T47D (cell line): ENCODE results near the gene ZNF516.
A peak's percentile ranks its signal among the peaks of the same experiment; 100 is the strongest.

Experiments
- DNase-seq, 2 experiments: peaks; one replicate each; pipeline versions ENCODE4 v3.0.0 to v3.0.0-alpha.2; 2011 to 2012; ENCODE audit warnings: low read depth in 1 of 2, low spot score in 1 of 2
- JUND ChIP-seq: IDR thresholded peaks from 2 replicates; pipeline ENCODE4 v1.6.1; 2012; ENCODE audit warnings: low read depth
- in situ Hi-C: cut with HindIII; loops from 2 replicates; pipeline ENCODE4 v1.10.0; 2016; ENCODE audit warnings: low sequenced_read_pairs, low pct_unique_long_range_greater_than_20kb

The ZNF516 gene

DNA sequence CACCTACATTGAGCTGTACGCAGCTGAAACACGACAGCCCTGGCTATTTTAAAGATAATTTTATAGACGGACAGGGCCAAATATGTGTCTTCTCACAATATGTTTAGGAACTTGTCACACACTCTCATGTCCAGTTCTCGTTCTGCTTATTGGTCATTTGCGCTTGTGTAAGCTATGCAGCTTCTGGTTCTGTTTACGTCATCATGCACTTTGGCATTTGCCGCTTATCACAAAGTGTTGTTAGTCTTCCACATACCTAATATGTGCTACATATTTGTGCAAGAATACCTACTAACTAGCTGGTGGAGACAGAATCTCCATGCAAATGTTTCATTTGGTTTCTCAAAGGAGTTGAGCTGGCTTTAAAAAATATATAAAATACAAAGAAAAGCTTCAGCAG, 7.5 kb upstream of the ZNF516 start:
- no peak for TF ChIP-seq JUND
- in situ Hi-C loops = no loop called here
- DNase-seq = no peak

DNA sequence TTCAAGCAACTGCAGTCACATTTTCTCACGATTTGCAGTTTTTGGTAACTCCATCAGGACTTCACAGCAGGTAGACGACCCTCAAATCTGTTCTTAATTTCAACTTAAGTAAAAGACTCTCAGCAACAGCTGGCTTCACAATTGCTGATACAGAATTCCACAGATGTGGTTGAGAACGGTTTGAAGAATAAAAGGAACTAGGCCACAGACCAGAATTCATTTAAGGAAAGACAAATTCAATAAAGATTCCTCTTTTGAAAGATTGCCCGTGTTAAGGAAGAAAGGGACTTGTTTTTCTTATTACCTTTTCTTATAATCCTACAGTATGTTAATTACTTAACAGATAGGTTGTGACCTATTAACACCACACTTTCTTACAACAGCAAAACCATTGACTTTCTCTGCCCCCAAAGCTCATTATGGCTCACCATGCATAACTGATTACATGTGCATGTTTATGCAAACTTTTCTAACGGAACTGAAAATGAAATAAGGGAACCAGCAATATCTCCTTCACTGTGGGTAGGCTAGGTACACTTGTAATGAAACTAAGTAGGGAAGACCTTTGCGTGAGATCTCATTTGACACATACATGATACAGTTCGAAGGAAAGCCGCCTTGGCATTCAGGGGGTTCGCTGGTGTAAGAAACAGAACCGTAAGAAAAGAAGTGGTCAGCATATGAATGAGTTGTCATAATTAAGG, 4.7 kb upstream of the ZNF516 start:
- no peak for TF ChIP-seq JUND
- DNase-seq = no peak
- in situ Hi-C loops = no loop called here

DNA sequence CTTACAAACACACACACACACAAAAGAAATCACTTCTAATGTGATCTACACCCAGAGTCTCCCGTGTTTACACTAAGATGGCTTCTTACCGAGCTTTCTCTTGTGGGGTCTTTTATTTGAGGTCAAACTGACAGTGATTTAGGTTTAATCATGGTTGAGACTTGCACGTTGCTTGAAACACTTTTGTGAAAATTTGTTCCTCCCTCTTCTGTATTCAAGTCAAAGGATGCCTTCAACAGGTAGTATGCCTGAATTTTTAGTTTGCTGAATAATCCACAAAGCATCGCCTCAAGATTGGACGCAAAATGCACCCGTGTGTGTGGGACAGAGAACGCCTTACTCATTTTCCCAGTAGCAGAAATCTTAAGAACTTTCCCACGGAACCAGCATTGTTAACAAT, 4.0 kb upstream of the ZNF516 start:
- no peak for DNase-seq
- TF ChIP-seq JUND = no peak
- in situ Hi-C loops = no loop called here

DNA sequence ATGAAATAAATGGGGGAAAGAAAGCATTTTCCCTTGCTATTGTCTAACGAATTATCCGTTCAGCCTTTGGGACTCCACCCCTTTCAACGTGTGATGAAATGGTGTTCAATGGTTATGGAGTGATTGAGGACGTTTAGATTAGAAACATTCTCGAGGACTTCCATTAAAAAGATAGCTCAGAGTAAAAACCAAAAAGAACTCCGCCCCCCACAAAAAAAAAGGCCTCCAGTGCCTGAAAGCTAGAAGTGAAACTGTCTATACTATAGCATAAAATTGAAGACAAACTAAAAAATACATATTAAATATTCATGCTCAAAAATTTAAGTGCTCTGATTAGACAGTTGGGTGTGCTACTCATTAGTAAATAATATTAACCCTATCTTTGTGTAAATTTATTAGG, 3.0 kb upstream of the ZNF516 start:
- no peak for TF ChIP-seq JUND
- in situ Hi-C loops = no loop called here
- no peak for DNase-seq

DNA sequence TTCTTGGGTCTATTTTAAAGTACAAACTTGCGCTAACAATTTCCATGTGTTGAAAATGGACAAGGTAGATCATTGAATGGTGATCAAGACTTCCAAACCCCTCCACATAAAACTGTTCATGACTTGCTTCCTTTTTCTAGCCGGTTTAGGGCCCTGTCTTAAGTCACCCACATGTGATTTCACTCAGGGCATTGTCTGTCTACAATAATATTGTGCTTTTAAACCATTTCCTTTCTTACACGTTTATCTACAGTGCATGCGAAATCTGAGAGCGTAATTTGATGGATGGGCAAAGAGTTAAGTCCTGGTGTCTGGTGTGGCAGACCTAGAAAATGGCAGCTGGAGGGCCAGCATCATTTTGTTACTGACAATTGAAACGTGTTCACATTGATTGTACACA, 2.0 kb upstream of the ZNF516 start:
- in situ Hi-C loops = no loop called here
- no peak for TF ChIP-seq JUND
- DNase-seq = no peak

DNA sequence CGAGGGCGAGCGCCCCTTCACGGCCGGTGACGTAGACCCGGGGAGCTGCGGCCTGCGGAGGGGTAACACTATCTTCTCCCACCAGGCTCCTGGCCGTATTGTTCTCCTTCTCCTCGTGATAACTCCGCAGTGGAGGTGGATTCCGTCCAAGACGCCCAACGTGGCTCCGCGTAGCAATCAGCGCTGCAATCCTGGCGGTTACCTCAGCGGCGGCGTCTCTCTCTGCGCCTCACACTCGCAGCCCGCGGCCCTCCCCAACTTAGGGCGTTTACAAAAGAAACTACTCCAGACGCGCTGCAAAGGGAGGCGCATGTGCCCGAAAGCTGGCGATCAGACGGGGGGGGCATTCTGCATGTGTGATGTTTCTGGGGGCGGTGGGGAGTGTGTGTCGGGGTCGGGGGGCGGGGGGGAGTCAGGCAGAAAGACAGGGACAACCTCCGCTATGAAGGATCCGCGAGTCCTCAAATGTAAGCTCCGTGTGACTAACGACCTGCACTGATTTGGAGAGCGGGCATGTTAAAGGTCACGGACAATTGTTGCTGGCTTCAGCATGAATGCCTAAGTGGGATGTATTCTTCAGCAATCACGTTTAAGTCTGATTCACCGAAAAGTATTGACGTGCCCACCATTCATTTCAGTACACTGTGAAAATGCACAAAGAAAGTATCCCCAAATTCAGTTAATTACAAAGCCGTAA, 1.3 kb upstream of the ZNF516 start:
- no peak for TF ChIP-seq JUND
- peak in 1 of 2 experiments; percentile 50 for DNase-seq
- in situ Hi-C loops = no loop called here

DNA sequence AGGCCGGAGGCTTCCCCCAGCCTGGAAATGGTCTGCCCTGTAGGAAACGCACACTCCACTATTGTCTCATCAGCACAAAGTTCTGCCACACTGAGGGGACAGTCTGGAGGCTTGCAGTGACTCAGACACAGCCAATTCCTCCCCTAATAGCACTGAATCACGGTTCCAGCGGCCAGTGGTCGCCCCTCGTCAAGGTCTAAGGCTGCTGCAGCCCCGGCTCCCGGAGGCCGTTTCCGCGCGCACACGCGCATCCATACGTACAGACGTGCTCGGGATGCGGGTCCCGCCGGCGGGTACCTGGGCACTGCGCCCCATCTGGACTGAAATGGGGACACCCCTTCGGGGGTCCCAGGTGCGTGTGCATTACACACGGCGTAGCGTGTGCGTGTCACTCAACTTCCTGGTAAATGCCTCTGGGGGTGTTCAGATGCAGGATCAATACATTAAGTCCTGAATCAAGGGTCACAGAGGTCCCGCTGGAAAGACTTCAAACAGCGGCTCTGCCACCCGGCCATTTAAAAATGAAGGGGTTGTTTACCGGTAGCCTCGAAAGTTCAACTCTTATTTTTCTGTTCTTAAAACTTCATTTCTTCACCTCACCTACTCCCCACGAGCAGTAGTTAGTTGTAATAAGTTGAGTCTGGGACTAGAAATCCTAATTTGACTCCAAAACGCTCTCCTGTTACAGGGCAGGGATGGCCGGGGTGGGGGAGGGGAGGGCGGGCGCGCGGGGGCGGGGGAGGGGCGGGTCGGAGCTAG, 572 bp upstream of the ZNF516 start:
- in situ Hi-C loops = no loop called here
- peak in 1 of 2 experiments; percentile 42 for DNase-seq
- no peak for TF ChIP-seq JUND

DNA sequence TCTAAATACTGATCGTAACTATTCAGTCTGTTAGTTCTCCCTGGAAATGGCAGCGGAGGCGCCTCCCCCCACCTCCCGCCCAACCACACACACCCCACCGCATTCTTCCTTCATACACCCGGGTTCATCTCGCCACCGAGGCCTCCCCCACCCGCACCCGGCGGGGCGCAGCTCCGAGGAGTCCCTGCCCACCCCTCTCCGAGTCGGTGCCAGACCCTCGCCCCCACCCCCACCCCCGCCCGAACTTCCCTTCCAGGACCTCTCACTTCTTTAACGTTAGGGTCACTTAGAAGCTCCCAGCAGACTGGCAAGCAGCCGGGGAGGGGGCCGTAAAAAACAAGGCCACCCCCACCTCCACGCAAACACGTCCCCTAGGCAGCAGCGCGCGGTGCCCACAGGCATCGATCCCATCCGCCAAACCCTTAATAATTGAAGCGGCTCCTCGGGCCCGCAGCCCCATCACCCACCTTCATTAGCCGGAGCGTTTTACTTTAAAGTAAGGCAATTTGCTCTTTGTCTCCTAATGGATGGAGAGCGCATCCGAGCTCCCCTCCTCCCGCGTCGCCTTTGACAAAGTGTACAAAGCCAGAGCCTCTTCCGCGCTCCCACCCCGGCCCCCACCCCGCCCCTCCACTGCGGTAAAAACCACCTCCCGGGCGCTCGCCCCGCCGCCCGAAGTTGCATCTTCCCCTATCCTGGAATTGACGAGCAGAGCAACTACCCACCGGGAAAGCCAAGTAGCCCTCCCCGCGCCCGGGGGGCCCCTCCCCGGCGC, 624 bp downstream of the ZNF516 start:
- in situ Hi-C loops = no loop called here

DNA sequence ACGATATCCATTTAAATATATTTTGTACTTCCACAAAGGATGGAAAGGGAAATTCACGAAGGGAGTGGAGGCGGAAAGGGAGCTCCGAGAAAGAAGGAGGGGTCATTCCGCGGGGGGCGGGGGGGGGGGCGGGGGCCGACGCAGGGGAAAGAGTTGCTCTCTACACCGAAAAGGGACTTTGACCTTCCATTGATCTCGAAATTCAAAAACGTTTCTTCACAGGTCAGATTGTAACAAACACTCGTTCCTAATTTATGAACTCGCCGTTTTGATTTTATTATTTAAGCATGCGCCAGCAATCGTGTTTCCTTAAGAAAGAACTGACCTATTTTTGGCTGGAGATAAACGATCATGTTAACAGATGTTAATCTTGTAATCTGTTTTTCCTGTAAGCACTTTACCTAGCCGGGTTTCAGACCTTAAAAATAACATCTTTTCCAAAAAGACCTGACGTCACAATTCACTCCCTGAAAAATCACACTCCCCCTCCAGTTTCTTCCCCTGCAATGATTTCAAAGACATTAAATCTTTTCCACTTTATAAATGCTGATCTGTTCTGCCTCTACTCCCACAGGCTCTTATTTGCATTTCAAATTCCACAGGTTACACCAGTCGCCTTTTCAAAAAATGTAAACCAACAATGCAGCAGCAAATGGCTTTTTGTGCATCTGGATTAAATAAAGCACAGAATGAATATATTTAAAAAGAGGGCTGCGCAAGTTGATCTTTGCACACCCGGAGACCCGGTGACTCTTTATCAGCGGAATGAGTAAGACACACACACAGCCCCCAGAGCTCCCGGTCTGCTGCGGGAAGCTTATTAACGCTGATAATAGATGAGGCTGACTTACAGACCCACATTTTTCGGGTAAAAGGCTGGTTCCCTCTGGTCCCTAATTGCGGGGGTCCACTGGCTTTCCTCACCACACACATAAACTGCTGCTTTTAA, 1.6 kb downstream of the ZNF516 start:
- in situ Hi-C loops = no loop called here
- DNase-seq = no peak
- TF ChIP-seq JUND = no peak

More for the DNA sequence above, 624 bp downstream of the ZNF516 start:
- TF ChIP-seq JUND = no peak
- no peak for DNase-seq

DNA sequence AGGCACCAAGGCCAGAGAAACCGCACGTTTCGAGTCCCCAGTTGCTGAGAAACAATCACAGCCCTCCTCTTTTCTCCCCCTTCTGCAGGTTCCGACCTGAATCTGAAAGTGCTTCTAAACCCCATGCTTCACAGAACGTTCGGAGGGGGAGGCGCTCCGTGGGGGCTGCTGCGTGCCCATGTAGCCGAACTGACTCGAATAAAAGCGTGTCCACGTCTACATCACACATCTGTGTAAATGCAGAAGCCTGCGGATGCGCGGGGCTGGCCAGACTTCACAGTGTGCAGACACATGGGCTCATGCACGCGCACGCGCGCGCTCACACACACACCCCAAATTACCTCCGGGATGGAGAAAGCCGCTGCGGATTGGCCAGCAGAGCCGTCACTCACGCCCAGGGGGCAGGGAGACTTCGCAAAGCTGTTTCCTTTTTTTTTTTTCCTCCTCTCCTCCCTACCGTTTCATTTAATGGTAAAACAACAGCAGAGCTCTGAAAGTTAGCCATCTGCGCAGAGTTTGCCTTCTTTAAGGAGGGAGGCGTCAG, 2.3 kb downstream of the ZNF516 start:
- peak; percentile 95 to 97 for DNase-seq
- TF ChIP-seq JUND = no peak
- in situ Hi-C loops = no loop called here
